Loucy (cell line): ENCODE results near the gene AKAP11.

ENCODE experiments used
- EZH2phosphoT487 ChIP-seq: fragments of 200-600 bp; IDR thresholded peaks from 2 replicates; pipeline ENCODE4 v1.6.1; 2018; ENCODE audit warnings: antibody characterized with exemption, mild to moderate bottlenecking, moderate library complexity, borderline replicate concordance
- TF ChIP-seq, protein P1 (sequence below): fragments of 200-600 bp; sonication (generic); conservative IDR thresholded peaks from 2 replicates; pipeline ENCODE4 v1.5.1; 2014; ENCODE audit warnings: mild to moderate bottlenecking, antibody characterized with exemption, low read length

GRCh38 chr13:42355092-42355485, 83.1 kb downstream of the AKAP11 start:
- TF ChIP-seq, protein P1, sequence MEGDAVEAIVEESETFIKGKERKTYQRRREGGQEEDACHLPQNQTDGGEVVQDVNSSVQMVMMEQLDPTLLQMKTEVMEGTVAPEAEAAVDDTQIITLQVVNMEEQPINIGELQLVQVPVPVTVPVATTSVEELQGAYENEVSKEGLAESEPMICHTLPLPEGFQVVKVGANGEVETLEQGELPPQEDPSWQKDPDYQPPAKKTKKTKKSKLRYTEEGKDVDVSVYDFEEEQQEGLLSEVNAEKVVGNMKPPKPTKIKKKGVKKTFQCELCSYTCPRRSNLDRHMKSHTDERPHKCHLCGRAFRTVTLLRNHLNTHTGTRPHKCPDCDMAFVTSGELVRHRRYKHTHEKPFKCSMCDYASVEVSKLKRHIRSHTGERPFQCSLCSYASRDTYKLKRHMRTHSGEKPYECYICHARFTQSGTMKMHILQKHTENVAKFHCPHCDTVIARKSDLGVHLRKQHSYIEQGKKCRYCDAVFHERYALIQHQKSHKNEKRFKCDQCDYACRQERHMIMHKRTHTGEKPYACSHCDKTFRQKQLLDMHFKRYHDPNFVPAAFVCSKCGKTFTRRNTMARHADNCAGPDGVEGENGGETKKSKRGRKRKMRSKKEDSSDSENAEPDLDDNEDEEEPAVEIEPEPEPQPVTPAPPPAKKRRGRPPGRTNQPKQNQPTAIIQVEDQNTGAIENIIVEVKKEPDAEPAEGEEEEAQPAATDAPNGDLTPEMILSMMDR = no peak
- TF ChIP-seq EZH2phosphoT487 = no peak
